Liver (tissue), 3 donors: ENCODE results near the gene JAKMIP2.

Experiments used
- EGR1 ChIP-seq, 2 donors: IDR thresholded peaks; 2 replicates each; pipeline ENCODE4 v1.6.1; 2016 to 2018; ENCODE audit warnings: antibody characterized with exemption in 2 of 2, low read depth in 2 of 2
- HNF4A ChIP-seq, 2 donors: conservative IDR thresholded peaks; 2 replicates each; pipeline ENCODE4 v1.6.1; 2016; ENCODE audit warnings: antibody characterized with exemption in 2 of 2, mild to moderate bottlenecking in 2 of 2
- HNF4G ChIP-seq: IDR thresholded peaks from 2 replicates; pipeline ENCODE4 v1.6.1; 2016; ENCODE audit warnings: antibody characterized with exemption
- JUND ChIP-seq, 2 donors: IDR thresholded peaks; 2 replicates each; pipeline ENCODE4 v1.6.1; 2016; ENCODE audit warnings: antibody characterized with exemption in 2 of 2
- RAD21 ChIP-seq, 2 donors: IDR thresholded peaks; 2 replicates each; pipeline ENCODE4 v1.6.1; 2016; ENCODE audit warnings: antibody characterized with exemption in 2 of 2, mild to moderate bottlenecking in 2 of 2
- REST ChIP-seq: IDR thresholded peaks from 2 replicates; pipeline ENCODE4 v1.6.1; 2016; ENCODE audit warnings: antibody characterized with exemption, mild to moderate bottlenecking
- TAF1 ChIP-seq: conservative IDR thresholded peaks from 2 replicates; pipeline ENCODE4 v1.6.1; 2016; ENCODE audit warnings: antibody characterized with exemption, mild to moderate bottlenecking
- YY1 ChIP-seq: IDR thresholded peaks from 2 replicates; pipeline ENCODE4 v1.6.1; 2016; ENCODE audit warnings: antibody characterized with exemption, mild to moderate bottlenecking
- ZBTB33 ChIP-seq: IDR thresholded peaks from 2 replicates; pipeline ENCODE4 v1.6.1; 2016; ENCODE audit warnings: antibody characterized with exemption
- TF ChIP-seq, protein P1 (sequence below): fragments of 150-350 bp; IDR thresholded peaks from 2 replicates; pipeline ENCODE4 v1.5.1; 2017; ENCODE audit warnings: improper control_type of control experiment, low read depth, low read length; ENCODE audit not compliant: missing input control
- TF ChIP-seq, protein P2 (sequence below): IDR thresholded peaks from 2 replicates; pipeline ENCODE4 v1.6.1; 2016; ENCODE audit warnings: antibody characterized with exemption
- TF ChIP-seq, protein P3 (sequence below): IDR thresholded peaks from 2 replicates; pipeline ENCODE4 v1.6.1; 2016; ENCODE audit warnings: antibody characterized with exemption
- donor health status: healthy.
- donor health status: healthy.

DNA sequence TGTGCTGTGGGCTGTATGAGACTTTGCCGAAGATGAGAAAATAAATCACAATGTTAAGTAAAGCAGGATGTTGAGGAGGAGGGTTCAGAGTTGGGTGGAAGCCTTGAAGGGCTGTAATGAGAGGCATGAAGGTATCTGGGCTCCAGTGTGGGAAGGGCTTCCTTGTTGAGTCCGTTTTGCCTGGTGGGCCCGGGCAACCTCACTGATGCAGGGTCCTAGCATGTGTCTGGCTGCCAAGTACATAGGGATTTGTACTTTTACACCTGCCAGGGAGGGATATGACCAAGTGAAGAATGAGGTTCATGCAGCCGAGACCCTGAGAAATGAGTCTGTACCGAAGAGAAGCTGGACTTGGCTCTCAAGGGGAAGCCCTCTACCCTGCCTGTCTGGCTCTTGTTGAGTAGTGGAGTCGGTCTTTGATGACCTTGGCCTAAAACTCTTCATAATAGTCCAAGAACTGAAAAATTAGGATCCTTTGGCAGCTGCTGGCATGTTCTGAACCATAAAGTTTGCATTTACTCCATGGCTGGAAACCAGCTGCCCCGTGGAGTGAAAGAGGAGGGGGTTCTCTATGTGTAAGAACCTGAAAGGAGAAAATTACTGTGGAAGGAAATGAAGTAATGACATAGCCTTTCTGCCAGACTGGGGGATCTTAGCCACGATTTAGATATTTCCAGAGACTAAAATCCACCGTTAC, 213.7 kb downstream of the JAKMIP2 start:
- TF ChIP-seq REST (no peak), HNF4G (no peak), EGR1 (IDR thresholded peaks at IDR 0.05; ENCODE audit: low read depth in 2 of 2) (no peak), JUND (IDR thresholded peaks at IDR 0.05) (no peak), HNF4A (conservative IDR thresholded peaks at IDR 0.05) (no peak), TAF1 (no peak), YY1 (no peak), ZBTB33 (no peak), RAD21 (IDR thresholded peaks at IDR 0.05) (no peak)
- TF ChIP-seq, protein P1, sequence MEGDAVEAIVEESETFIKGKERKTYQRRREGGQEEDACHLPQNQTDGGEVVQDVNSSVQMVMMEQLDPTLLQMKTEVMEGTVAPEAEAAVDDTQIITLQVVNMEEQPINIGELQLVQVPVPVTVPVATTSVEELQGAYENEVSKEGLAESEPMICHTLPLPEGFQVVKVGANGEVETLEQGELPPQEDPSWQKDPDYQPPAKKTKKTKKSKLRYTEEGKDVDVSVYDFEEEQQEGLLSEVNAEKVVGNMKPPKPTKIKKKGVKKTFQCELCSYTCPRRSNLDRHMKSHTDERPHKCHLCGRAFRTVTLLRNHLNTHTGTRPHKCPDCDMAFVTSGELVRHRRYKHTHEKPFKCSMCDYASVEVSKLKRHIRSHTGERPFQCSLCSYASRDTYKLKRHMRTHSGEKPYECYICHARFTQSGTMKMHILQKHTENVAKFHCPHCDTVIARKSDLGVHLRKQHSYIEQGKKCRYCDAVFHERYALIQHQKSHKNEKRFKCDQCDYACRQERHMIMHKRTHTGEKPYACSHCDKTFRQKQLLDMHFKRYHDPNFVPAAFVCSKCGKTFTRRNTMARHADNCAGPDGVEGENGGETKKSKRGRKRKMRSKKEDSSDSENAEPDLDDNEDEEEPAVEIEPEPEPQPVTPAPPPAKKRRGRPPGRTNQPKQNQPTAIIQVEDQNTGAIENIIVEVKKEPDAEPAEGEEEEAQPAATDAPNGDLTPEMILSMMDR = no peak
- TF ChIP-seq, protein P2, sequence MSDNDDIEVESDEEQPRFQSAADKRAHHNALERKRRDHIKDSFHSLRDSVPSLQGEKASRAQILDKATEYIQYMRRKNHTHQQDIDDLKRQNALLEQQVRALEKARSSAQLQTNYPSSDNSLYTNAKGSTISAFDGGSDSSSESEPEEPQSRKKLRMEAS = no peak
- TF ChIP-seq, protein P3, sequence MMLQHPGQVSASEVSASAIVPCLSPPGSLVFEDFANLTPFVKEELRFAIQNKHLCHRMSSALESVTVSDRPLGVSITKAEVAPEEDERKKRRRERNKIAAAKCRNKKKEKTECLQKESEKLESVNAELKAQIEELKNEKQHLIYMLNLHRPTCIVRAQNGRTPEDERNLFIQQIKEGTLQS = no peak
